GM12874 (cell line): Measurements from ENCODE around the gene PTDSS2.

Source experiments
- TF ChIP-seq, protein P1 (sequence below): IDR thresholded peaks from 2 replicates; pipeline ENCODE4 v1.5.1; 2011; ENCODE audit warnings: low read depth, mild to moderate bottlenecking, control low read depth, low read length, moderate library complexity; ENCODE audit not compliant: insufficient read depth

The PTDSS2 gene

DNA sequence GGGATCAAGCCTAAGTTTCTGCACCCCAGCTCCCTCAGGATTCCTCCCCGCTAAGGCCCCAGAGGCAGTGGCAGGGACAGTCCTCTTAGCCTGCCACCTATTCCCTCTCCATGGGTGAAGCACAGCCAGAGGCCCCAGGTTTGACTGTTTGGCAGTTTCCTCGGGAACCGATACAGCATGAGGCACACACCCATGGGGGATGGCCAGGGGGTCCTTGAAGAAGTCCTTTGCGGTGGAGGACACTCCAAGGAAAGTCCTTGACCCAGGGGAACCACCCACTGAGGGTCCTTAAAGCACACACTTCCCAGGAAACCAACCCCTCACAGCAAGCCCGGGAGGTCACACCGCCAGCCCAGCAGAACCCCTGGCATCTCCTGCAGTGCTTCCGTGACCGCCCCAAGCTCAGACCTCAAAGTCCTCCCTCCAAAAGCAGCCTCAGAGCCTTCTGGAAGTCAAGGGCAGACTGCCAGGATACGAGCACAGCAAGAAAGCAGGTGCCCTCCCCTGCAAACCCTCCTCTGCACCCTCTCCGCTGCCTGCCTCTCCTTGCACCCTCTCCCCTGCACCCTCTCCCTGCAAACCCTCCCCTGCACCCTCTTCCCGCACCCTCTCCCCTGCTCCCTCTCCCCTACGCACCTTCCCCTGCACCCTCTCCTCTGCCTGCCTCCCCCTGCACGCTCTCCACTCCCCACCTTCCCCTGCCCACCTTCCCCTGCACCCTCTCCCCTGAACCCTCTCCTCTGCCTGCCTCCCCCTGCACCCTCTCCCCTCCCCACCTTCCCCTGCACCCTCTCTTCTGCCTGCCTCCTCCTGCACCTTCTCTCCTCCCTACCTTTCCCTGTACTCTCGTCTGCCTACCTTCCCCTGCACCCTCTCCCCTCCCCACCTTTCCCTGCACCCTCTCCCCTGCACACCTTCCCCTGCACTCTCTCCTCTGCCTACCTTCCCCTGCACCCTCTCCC lies 36.7 kb upstream of the PTDSS2 start:
- TF ChIP-seq, protein P1, sequence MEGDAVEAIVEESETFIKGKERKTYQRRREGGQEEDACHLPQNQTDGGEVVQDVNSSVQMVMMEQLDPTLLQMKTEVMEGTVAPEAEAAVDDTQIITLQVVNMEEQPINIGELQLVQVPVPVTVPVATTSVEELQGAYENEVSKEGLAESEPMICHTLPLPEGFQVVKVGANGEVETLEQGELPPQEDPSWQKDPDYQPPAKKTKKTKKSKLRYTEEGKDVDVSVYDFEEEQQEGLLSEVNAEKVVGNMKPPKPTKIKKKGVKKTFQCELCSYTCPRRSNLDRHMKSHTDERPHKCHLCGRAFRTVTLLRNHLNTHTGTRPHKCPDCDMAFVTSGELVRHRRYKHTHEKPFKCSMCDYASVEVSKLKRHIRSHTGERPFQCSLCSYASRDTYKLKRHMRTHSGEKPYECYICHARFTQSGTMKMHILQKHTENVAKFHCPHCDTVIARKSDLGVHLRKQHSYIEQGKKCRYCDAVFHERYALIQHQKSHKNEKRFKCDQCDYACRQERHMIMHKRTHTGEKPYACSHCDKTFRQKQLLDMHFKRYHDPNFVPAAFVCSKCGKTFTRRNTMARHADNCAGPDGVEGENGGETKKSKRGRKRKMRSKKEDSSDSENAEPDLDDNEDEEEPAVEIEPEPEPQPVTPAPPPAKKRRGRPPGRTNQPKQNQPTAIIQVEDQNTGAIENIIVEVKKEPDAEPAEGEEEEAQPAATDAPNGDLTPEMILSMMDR = no peak

DNA sequence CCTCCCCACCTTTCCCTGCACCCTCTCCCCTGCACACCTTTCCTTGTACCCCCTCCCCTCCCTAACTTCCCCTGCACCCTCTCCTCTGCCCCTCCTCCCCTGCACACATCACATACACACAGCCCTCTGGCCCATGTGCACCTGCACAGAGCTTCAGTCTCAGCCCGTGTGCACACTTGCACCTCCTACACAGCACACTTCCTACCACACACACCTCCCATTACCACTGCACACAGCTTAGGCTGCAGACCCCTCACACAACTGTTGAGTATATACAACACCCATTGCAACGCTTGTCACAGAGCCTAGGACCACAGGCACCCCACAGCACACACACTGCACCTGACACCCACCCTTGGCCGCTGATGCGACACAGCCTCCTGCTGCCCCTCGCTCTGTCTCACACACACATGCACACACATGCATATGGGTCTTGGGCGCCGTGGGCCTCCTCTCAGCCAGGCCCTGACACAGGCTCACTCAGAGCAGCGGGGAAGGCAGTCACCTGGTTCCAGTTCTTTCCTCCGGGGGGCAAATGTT lies 35.7 kb upstream of the PTDSS2 start:
- TF ChIP-seq, protein P1 = no peak

DNA sequence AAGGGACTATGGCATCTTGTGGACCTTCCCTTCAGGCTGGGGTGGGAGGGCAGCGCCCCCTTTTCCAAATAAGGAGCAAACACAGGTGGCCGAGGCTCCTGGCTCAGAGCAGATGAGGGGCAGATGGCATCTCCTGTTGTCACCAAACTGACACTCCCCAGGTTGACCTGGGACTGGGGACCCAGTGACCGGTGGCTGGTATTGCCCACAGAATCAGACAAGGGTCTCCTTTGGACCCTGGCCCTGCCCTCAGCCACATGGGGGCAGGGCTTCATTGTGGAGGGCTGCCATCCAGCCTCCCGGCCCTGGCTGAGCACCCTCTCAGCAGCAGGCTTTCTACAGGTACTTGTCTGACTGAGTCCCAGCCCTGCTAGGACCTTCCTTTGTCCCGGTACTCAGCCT lies 34.4 kb upstream of the PTDSS2 start:
- TF ChIP-seq, protein P1 = no peak

DNA sequence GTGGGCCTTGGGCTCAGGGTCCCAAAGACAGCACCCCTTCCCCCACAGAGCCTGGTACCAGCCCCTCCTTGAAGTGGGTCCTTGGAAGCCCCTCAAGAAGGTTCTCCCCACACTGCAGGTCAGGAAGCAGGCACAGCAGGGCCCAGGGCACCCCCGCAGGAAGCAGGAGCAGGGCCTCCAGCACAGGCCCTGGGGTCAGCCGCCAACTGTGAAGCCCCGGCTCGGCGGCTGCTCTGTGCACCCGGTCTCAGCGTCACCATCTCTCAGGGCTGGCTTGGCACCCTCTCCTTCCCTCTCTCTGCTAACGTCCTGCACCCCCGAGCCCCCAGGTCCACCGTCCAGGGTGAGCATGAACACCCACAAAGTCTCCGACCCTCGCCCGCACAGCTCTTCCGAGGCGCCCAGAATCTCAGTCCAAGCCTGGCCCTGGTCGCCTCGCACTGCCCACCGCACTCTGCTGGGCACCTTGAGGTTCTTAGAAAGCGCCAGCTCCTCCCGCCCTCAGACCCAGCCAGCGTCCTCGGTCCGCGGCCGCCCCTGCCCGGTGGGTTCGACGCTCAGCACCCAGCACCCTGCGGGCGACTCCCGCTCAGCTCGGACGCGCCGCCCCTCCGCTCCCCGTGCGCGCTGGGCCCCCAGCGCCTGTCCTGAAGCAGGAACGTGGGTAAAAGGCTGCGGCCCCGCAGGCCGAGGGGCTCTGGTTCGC lies 33.9 kb upstream of the PTDSS2 start:
- TF ChIP-seq, protein P1 = no peak

DNA sequence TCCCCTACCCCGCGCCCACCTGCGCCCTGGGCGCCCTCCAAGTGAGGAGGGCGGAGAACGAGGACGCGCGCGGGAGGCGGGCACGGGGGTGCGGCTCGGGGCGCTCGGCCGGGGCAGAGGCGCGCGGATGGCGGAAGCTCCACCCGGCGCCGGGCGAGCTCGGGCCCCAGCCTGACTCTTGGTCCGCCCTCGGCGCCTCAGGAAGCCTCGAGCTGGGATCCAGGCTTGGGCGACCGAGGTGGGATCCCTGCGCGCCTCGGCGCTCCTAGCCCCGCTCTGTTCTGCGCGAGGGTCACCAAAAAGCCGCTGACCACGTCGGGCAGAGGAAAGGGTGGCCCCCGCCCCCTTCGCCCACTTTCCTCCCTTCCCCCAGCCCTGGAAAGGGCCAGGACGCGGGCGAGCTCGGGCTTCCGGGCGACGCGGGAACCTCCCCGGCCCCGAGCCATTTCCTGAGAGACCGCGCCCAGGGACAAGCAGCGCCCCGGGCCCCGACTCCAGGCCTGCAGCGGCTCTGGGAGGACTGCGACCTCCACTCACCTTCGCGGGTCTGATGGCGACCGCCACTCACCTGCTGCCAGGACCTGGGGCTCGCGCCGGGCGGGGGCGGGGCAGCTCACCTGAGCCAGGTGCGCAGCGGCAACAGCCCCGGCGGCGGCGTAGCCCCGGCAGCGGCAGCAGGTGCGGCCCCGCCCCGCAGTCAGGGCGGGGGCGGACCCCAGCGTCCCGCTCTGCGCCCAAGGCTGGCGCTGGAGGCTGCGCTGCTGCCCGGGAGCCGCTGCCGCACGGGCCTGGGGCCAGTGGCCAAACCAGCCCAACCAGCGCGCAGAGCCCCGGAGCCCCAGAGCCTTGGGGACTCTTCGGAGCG lies 33.1 kb upstream of the PTDSS2 start:
- TF ChIP-seq, protein P1 = no peak

DNA sequence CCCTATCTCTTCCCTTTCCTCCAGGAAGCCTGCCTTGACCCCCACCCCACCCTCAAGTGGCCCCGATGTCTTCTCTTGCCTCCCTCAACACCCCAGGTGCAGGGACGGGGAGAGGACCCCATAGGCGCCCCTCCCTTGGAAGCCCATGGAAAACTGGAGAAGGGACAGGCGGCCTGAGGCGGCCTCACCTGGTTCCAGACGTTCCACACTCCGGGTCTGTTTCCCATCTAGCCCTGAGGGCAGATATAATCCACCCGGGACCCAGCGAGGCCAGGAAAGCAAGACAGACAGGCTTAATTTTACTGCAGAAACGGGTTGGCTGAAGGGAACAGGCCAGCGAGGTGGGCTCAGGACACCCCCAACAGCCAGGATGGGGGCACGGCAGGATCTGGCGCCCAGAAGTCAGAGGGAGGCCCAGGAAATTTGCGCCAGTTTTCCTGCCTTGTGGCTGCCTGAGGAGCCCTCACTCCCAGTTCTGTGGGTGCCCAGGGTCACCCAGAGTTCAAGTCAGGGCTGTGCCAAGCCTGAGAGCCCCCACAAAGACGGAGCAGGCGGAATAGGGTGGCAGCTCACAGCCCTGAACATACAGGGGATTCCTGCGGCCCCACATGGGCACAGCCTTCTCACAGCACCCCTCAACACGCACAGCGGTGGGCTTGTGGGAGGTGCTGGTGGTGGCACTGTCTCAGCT lies 32.3 kb upstream of the PTDSS2 start:
- TF ChIP-seq, protein P1 = no peak
